ENCODE measurements around the gene TRIM56. TPM values are rescaled to one million over a fixed set of nuclear protein-coding genes. Genes with fewer than 3 reads are reported as not detected.
A peak's percentile ranks its signal among the peaks of the same experiment; 100 is the strongest.

Gene TRIM56
- total and polyA plus RNA-seq, 11 donors = 7.9 to 37.4 (median 13.8) TPM

DNA sequence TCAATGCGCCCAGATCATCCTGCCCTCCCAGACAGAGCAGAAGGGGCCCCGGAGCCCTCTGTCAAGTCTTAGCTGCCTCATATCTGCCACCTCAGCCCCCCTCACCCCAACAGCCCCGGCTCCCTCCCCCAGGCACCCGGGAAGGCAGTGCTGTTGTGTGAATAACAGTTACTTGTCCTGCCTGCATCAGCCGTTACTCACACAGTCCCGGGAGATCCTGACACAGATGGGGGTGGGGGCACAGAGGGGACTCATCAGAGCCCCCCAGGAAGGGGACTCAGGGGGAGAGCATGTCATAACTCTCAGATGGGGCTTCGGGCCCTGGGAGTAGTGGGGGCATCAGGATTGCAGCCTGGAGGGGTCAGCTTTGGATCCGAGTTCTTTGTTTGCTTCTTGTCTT lies 29.2 kb downstream of the TRIM56 start:
- DNase-seq (no peak), ATAC-seq (no peak)
- Histone ChIP-seq H3K36me3 (no peaks in the 10 kb centered on the region), H3K27ac (no peak overlapping the region), H3K4me1 (peaks cover 0 to 34% (median 21%) of the 10 kb centered on the region in 12 donors), H3K4me3 (no peak overlapping the region), H3K9me3 (no peaks in the 10 kb centered on the region), H3K27me3 (no peaks in the 10 kb centered on the region)
- intact Hi-C loops (cut with DNase I) = no loop called here
- 57 to 75% (median 61%) methylated on average over 5 to 8 of the region's 8 CpGs for WGBS, 4 donors
- TF ChIP-seq POLR2A (IDR thresholded peaks at IDR 0.05) (no peak), CTCF (IDR thresholded peaks at IDR 0.05) (no peak)

DNA sequence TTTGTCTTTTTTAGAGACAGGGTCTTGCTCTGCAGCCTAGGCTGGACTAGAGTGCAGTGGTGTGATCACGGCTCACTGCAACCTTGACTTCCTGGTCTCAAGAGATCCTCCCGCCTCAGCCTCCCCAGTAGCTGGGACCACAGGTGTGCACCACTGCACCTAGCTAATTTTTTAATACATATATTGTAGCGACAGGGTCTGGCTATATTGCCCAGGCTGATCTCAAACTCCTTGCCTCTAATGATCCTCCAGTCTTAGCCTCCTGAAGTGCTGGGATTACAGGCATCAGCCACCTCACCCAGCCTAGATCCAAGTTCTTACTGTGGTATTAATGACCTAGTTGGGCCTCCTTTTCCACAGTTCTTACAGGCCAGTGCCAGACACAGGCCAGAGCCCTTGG lies 29.9 kb downstream of the TRIM56 start:
- Histone ChIP-seq H3K36me3 (no peaks in the 10 kb centered on the region), H3K4me1 (peaks cover 0 to 34% (median 21%) of the 10 kb centered on the region in 12 donors), H3K27ac (no peak overlapping the region), H3K9me3 (no peaks in the 10 kb centered on the region), H3K4me3 (no peak overlapping the region), H3K27me3 (no peaks in the 10 kb centered on the region)
- TF ChIP-seq POLR2A (IDR thresholded peaks at IDR 0.05) (no peak), CTCF (IDR thresholded peaks at IDR 0.05) (no peak)
- ATAC-seq (no peak), DNase-seq (no peak)
- WGBS, 4 donors = 91 to 98% (median 94%) methylated on average over 3 of the region's 3 CpGs
- intact Hi-C loops (cut with DNase I) = no loop called here

- Histone ChIP-seq H3K4me3 (no peak overlapping the region), H3K27me3 (no peaks in the 10 kb centered on the region), H3K4me1 (peaks cover 0 to 30% (median 20%) of the 10 kb centered on the region in 12 donors), H3K27ac (peak overlapping the region in 8 of 12 donors; percentile 16 to 60 (median 42)), H3K9me3 (no peaks in the 10 kb centered on the region), H3K36me3 (no peaks in the 10 kb centered on the region)
- intact Hi-C loops (cut with DNase I) = no loop called here
- ATAC-seq (no peak), DNase-seq (no peak)
- no peak for TF ChIP-seq POLR2A (IDR thresholded peaks at IDR 0.05)
- no peak for TF ChIP-seq CTCF (IDR thresholded peaks at IDR 0.05)
- WGBS, 4 donors = 80 to 84% (median 83%) methylated on average over 10 of the region's 10 CpGs
These were observed 31.6 kb downstream of the TRIM56 start for GRCh38 chr7:101116898-101117297.

- Histone ChIP-seq H3K36me3 (no peaks in the 10 kb centered on the region), H3K27ac (no peak overlapping the region), H3K27me3 (no peaks in the 10 kb centered on the region), H3K9me3 (no peaks in the 10 kb centered on the region), H3K4me1 (peaks cover 0 to 42% (median 26%) of the 10 kb centered on the region in 12 donors), H3K4me3 (no peak overlapping the region)
- ATAC-seq (no peak), DNase-seq (no peak)
- 91 to 95% (median 93%) methylated on average over 3 of the region's 3 CpGs for WGBS, 4 donors
- intact Hi-C loops (cut with DNase I) = no loop called here
- TF ChIP-seq CTCF (IDR thresholded peaks at IDR 0.05) = no peak
- TF ChIP-seq POLR2A (IDR thresholded peaks at IDR 0.05) = no peak
These were observed 33.6 kb downstream of the TRIM56 start for GRCh38 chr7:101118856-101119255.

Measured in heart left ventricle (tissue), 16 donors.